ENCODE measurements around the gene SMCP.

DNA sequence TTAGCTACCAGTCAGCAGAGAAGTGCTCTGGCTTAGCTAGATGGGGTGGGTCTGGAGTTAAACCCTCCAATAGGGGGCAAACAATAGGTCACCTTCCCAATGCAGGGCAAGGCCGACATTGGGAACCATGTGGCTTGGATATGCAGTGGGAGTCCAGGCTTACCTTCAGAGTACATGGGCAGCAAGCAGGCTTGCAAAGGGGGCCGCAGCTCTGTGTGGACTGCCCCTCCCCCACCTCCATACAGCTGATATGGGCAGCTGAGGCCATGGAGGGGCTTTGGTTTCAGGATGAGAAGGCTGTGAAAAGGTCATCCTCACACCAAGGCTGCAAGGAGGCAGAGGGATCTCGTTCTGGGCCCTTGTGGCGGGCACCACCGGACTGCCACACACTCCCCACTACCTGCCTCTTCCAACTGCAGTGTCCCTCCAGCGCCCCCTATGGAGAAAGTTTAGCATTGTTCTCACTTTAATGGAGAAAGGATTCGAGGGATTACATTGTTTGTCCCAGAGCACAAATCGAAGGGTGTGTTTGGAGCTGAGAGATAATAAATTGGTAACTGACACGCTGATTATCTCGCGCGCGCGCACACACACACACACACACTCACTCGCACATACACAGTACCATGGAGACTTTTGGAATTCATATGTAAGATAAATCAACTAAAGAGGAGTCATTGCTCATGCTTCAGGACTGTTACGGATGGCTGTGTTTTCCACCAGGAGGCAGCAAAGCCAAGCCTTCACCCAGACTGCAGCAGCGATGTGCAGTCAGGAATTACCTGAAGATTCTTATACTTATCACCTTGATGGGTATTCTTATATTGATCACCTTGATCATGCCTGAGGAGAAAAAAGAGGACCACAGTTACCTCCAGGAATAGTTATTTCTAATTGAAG, 7.0 kb upstream of the SMCP start:
- TF ChIP-seq POLR2AphosphoS5 (IDR thresholded peaks at IDR 0.05): no peak
- TF ChIP-seq, protein P1, sequence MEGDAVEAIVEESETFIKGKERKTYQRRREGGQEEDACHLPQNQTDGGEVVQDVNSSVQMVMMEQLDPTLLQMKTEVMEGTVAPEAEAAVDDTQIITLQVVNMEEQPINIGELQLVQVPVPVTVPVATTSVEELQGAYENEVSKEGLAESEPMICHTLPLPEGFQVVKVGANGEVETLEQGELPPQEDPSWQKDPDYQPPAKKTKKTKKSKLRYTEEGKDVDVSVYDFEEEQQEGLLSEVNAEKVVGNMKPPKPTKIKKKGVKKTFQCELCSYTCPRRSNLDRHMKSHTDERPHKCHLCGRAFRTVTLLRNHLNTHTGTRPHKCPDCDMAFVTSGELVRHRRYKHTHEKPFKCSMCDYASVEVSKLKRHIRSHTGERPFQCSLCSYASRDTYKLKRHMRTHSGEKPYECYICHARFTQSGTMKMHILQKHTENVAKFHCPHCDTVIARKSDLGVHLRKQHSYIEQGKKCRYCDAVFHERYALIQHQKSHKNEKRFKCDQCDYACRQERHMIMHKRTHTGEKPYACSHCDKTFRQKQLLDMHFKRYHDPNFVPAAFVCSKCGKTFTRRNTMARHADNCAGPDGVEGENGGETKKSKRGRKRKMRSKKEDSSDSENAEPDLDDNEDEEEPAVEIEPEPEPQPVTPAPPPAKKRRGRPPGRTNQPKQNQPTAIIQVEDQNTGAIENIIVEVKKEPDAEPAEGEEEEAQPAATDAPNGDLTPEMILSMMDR (IDR thresholded peaks at IDR 0.05): peak; percentile 27 to 40
- no peak for TF ChIP-seq EP300 (IDR thresholded peaks at IDR 0.05)
- TF ChIP-seq POLR2A (IDR thresholded peaks at IDR 0.05): no peak
